VCaP (cell line): ENCODE measurements around the gene SLC28A3.

Source experiments
- H3K27ac ChIP-seq: fragments of 450-650 bp; 2 replicates; pipeline ENCODE4 v1.5.1; 2017
- CTCF ChIP-seq: fragments of 450-650 bp; conservative IDR thresholded peaks from 2 replicates; pipeline ENCODE4 v1.5.1; 2017; ENCODE audit warnings: mild to moderate bottlenecking, moderate library complexity

Gene SLC28A3

GRCh38 chr9:84300271-84300670, 40.3 kb downstream of the SLC28A3 start:
- no peak for TF ChIP-seq CTCF

GRCh38 chr9:84297162-84297821, 43.3 kb downstream of the SLC28A3 start:
- no peak for TF ChIP-seq CTCF
- no peak overlapping the region for H3K27ac ChIP-seq

More at GRCh38 chr9:84300271-84300670, 40.3 kb downstream of the SLC28A3 start:
- H3K27ac ChIP-seq, result no peak overlapping the region

- H3K27ac ChIP-seq, result no peak overlapping the region
- no peak for TF ChIP-seq CTCF
These were observed 44.3 kb downstream of the SLC28A3 start for GRCh38 chr9:84296146-84296843.

GRCh38 chr9:84294241-84294950, 46.2 kb downstream of the SLC28A3 start:
- TF ChIP-seq CTCF, result no peak

GRCh38 chr9:84293001-84293798, 47.4 kb downstream of the SLC28A3 start:
- TF ChIP-seq CTCF, result no peak

More at GRCh38 chr9:84294241-84294950, 46.2 kb downstream of the SLC28A3 start:
- H3K27ac ChIP-seq, result no peak overlapping the region

GRCh38 chr9:84285381-84285780, 55.2 kb downstream of the SLC28A3 start:
- H3K27ac ChIP-seq, result no peak overlapping the region
- TF ChIP-seq CTCF, result no peak

More at GRCh38 chr9:84293001-84293798, 47.4 kb downstream of the SLC28A3 start:
- no peak overlapping the region for H3K27ac ChIP-seq
